A673 (cell line): ENCODE results near the gene NFATC2.
"Not testable (repeated sequence)": the region's sequence is repeated elsewhere in the genome, so short reads cannot be mapped to it uniquely, and the experiment has no call there.

Experiments
- CTCF ChIP-seq: fragments of 300-800, 200-600 bp; sonication (generic); conservative IDR thresholded peaks from 2 replicates; pipeline ENCODE4 v1.5.1; 2017; ENCODE audit warnings: low read depth, mild to moderate bottlenecking, antibody characterized with exemption, low read length, moderate library complexity, mixed read lengths
- EZH2 ChIP-seq: fragments of 200-600 bp; sonication (generic); IDR thresholded peaks from 2 replicates; pipeline ENCODE4 v1.6.1; 2017; ENCODE audit warnings: borderline replicate concordance, low read depth, mild to moderate bottlenecking, mixed read lengths, antibody characterized with exemption, low read length; ENCODE audit not compliant: poor library complexity, severe bottlenecking

DNA sequence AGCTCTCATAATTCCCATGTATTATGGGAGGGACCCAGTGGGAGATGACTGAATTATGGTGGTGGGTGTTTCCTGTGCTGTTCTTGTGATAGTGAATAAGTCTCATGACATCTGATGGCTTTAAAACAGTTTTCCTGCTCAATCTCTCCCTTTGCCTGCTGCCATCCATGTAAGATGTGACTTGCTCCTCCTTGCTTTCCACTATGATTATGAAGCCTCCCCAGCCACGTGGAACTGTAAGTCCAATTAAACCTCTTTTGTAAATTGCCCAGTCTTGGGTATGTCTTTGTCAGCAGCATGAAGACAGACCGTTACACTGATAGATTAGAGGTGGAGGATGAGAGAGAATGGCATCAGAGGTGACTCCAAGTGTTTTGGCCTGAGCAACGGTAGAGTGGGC is 198.7 kb downstream of the NFATC2 start:
- TF ChIP-seq CTCF, EZH2: not testable (repeated sequence)
